CD4-positive, CD25-positive, alpha-beta regulatory T cell (primary cell): ENCODE data around the gene KIF21B. TPM values are rescaled to one million over a fixed set of nuclear protein-coding genes. Genes with fewer than 3 reads are reported as not detected.

Experiments
- ATAC-seq, 2 donors: fragments of 150-1000 bp; cut with Tn5 transposase; one replicate each; pipeline ENCODE4 v1.10.0; 2021; ENCODE audit warnings: low read depth in 2 of 2, moderate number of reproducible peaks in 2 of 2, moderate library complexity in 1 of 2
- DNase-seq, 3 donors: peaks; one replicate each; pipeline versions ENCODE4 v3.0.0 to v3.0.0-alpha.2; 2012 to 2022; ENCODE audit warnings: mixed read lengths in 1 of 3
- H3K27ac ChIP-seq: one replicate; pipeline ENCODE4 v1.7.0; 2013; ENCODE audit warnings: mild to moderate bottlenecking, low read length; ENCODE audit not compliant: insufficient read depth, poor library complexity, severe bottlenecking
- H3K27me3 ChIP-seq: one replicate; pipeline ENCODE4 v1.7.0; 2013; ENCODE audit warnings: low read length; ENCODE audit not compliant: control insufficient read depth, insufficient read depth
- H3K36me3 ChIP-seq: one replicate; pipeline ENCODE4 v1.7.0; 2013; ENCODE audit warnings: mild to moderate bottlenecking, low read length, moderate library complexity; ENCODE audit not compliant: control insufficient read depth, insufficient read depth
- H3K4me1 ChIP-seq: 2 replicates; pipeline ENCODE4 v1.7.0; 2013; ENCODE audit warnings: mild to moderate bottlenecking, low read length; ENCODE audit not compliant: insufficient read depth, control insufficient read depth, poor library complexity, severe bottlenecking
- H3K4me3 ChIP-seq: one replicate; pipeline ENCODE4 v1.7.0; 2013; ENCODE audit warnings: low read depth, mild to moderate bottlenecking, low read length, moderate library complexity
- H3K9me3 ChIP-seq, 2 experiments: 1 replicate in 1 of 2; 2 replicates in 1 of 2; pipeline ENCODE4 v1.7.0; 2013; ENCODE audit warnings: low read length in 2 of 2, mild to moderate bottlenecking in 1 of 2, moderate library complexity in 1 of 2; ENCODE audit not compliant: control insufficient read depth in 2 of 2
- H3K27ac Mint-ChIP-seq, 3 donors: one replicate each; pipeline ENCODE4 v1.8.0; 2020 to 2022; ENCODE audit warnings: mild to moderate bottlenecking in 3 of 3, mixed read lengths in 3 of 3, moderate library complexity in 2 of 3
- H3K27me3 Mint-ChIP-seq: one replicate; pipeline ENCODE4 v1.8.0; 2022; ENCODE audit warnings: mild to moderate bottlenecking, mixed read lengths
- H3K36me3 Mint-ChIP-seq: one replicate; pipeline ENCODE4 v1.8.0; 2020; ENCODE audit warnings: mixed read lengths
- H3K4me1 Mint-ChIP-seq, 4 donors: one replicate each; pipeline ENCODE4 v1.8.0; 2020 to 2022; ENCODE audit warnings: mixed read lengths in 4 of 4, mild to moderate bottlenecking in 1 of 4
- H3K4me3 Mint-ChIP-seq, 4 donors: one replicate each; pipeline ENCODE4 v1.8.0; 2020 to 2022; ENCODE audit warnings: mild to moderate bottlenecking in 4 of 4, mixed read lengths in 4 of 4, moderate library complexity in 3 of 4
- H3K9me3 Mint-ChIP-seq, 7 donors: one replicate each; pipeline ENCODE4 v1.8.0; 2020 to 2022; ENCODE audit warnings: mixed read lengths in 7 of 7, mild to moderate bottlenecking in 3 of 7, moderate library complexity in 2 of 7
- polyA plus RNA-seq, 4 donors: library from polyadenylated mRNA; unstranded; fragments of 300-500 nt; fragmentation: Illumina TruSeq; gene quantifications; one replicate each; pipeline ENCODE4 v1.2.3, GENCODE V29; 2021
- total RNA-seq: library from RNA; stranded (reverse); gene quantifications from one replicate; pipeline ENCODE4 v1.2.3, GENCODE V29; 2022

KIF21B gene
- total and polyA plus RNA-seq, 5 donors from 2014 or later, result 2.3 to 96.9 (median 3.3) TPM

- H3K4me1 Mint-ChIP-seq, result no peaks in the 10 kb centered on the region
- Histone ChIP-seq H3K27ac (no peak overlapping the region), H3K4me1 (no peaks in the 10 kb centered on the region), H3K36me3 (no peaks in the 10 kb centered on the region), H3K9me3 (no peaks in the 10 kb centered on the region), H3K27me3 (no peaks in the 10 kb centered on the region), H3K4me3 (no peak overlapping the region)
- H3K36me3 Mint-ChIP-seq, result no peaks in the 10 kb centered on the region
- ATAC-seq (no peak), DNase-seq (no peak)
- H3K27me3 Mint-ChIP-seq, result no peaks in the 10 kb centered on the region
- H3K9me3 Mint-ChIP-seq, result no peaks in the 10 kb centered on the region
- no peak overlapping the region for H3K4me3 Mint-ChIP-seq
- H3K27ac Mint-ChIP-seq, result no peak overlapping the region
These were observed 41.3 kb upstream of the KIF21B start for GRCh38 chr1:201064806-201065205.

GRCh38 chr1:201063145-201063544, 39.6 kb upstream of the KIF21B start:
- H3K36me3 Mint-ChIP-seq, result no peaks in the 10 kb centered on the region
- Histone ChIP-seq H3K36me3 (no peaks in the 10 kb centered on the region), H3K27me3 (no peaks in the 10 kb centered on the region), H3K27ac (no peak overlapping the region), H3K9me3 (no peaks in the 10 kb centered on the region), H3K4me1 (no peaks in the 10 kb centered on the region), H3K4me3 (no peak overlapping the region)
- H3K27ac Mint-ChIP-seq, result no peak overlapping the region
- H3K4me3 Mint-ChIP-seq, result no peak overlapping the region
- ATAC-seq (no peak), DNase-seq (no peak)
- H3K4me1 Mint-ChIP-seq, result peaks cover 0 to 1% (median under 1%) of the 10 kb centered on the region in 4 donors
- no peaks in the 10 kb centered on the region for H3K9me3 Mint-ChIP-seq
- H3K27me3 Mint-ChIP-seq, result no peaks in the 10 kb centered on the region

GRCh38 chr1:201062511-201063091, 39.1 kb upstream of the KIF21B start:
- H3K4me1 ChIP-seq, result peaks cover 4% of the 10 kb centered on the region
- H3K9me3 ChIP-seq, result no peaks in the 10 kb centered on the region
- no peaks in the 10 kb centered on the region for H3K36me3 ChIP-seq
- H3K9me3 Mint-ChIP-seq, result no peaks in the 10 kb centered on the region
- no peak overlapping the region for H3K27ac ChIP-seq
- H3K36me3 Mint-ChIP-seq, result no peaks in the 10 kb centered on the region
- no peaks in the 10 kb centered on the region for H3K27me3 ChIP-seq
- H3K27ac Mint-ChIP-seq, result no peak overlapping the region
- H3K27me3 Mint-ChIP-seq, result no peaks in the 10 kb centered on the region
- no peak overlapping the region for H3K4me3 ChIP-seq
- no peak overlapping the region for H3K4me3 Mint-ChIP-seq
- peaks cover 5 to 6% (median 5%) of the 10 kb centered on the region in 4 donors for H3K4me1 Mint-ChIP-seq
- ATAC-seq, result no peak
- DNase-seq, result no peak

GRCh38 chr1:201061886-201062285, 38.4 kb upstream of the KIF21B start:
- H3K36me3 Mint-ChIP-seq, result no peaks in the 10 kb centered on the region
- Histone ChIP-seq H3K9me3 (no peaks in the 10 kb centered on the region), H3K4me1 (peaks cover 8% of the 10 kb centered on the region), H3K4me3 (no peak overlapping the region), H3K27ac (no peak overlapping the region), H3K36me3 (no peaks in the 10 kb centered on the region), H3K27me3 (no peaks in the 10 kb centered on the region)
- H3K4me3 Mint-ChIP-seq, result no peak overlapping the region
- peaks cover 9 to 12% (median 11%) of the 10 kb centered on the region in 4 donors for H3K4me1 Mint-ChIP-seq
- DNase-seq, result no peak
- no peaks in the 10 kb centered on the region for H3K27me3 Mint-ChIP-seq
- no peak overlapping the region for H3K27ac Mint-ChIP-seq
- no peak for ATAC-seq
- no peaks in the 10 kb centered on the region for H3K9me3 Mint-ChIP-seq

- no peak for ATAC-seq
- Mint-ChIP-seq H3K27me3 (no peaks in the 10 kb centered on the region), H3K27ac (no peak overlapping the region), H3K36me3 (no peaks in the 10 kb centered on the region), H3K4me3 (no peak overlapping the region), H3K9me3 (no peaks in the 10 kb centered on the region), H3K4me1 (peaks cover 9 to 15% (median 13%) of the 10 kb centered on the region in 4 donors)
- no peaks in the 10 kb centered on the region for H3K36me3 ChIP-seq
- H3K4me1 ChIP-seq, result peaks cover 8% of the 10 kb centered on the region
- H3K27ac ChIP-seq, result no peak overlapping the region
- no peaks in the 10 kb centered on the region for H3K27me3 ChIP-seq
- no peaks in the 10 kb centered on the region for H3K9me3 ChIP-seq
- DNase-seq, result no peak
- no peak overlapping the region for H3K4me3 ChIP-seq
These were observed 37.5 kb upstream of the KIF21B start for GRCh38 chr1:201061049-201061448.

- no peak for ATAC-seq
- H3K9me3 ChIP-seq, result no peaks in the 10 kb centered on the region
- no peaks in the 10 kb centered on the region for H3K36me3 Mint-ChIP-seq
- H3K4me1 ChIP-seq, result peaks cover 8% of the 10 kb centered on the region
- DNase-seq, result no peak
- no peak overlapping the region for H3K27ac ChIP-seq
- H3K27me3 ChIP-seq, result no peaks in the 10 kb centered on the region
- no peak overlapping the region for H3K4me3 Mint-ChIP-seq
- no peaks in the 10 kb centered on the region for H3K27me3 Mint-ChIP-seq
- H3K36me3 ChIP-seq, result no peaks in the 10 kb centered on the region
- no peak overlapping the region for H3K27ac Mint-ChIP-seq
- peaks cover 9 to 16% (median 13%) of the 10 kb centered on the region in 4 donors for H3K4me1 Mint-ChIP-seq
- no peak overlapping the region for H3K4me3 ChIP-seq
- no peaks in the 10 kb centered on the region for H3K9me3 Mint-ChIP-seq
These were observed 37.1 kb upstream of the KIF21B start for GRCh38 chr1:201060586-201060985.

GRCh38 chr1:201059871-201060555, 36.5 kb upstream of the KIF21B start:
- H3K9me3 Mint-ChIP-seq, result no peaks in the 10 kb centered on the region
- no peak for ATAC-seq
- Histone ChIP-seq H3K9me3 (no peaks in the 10 kb centered on the region), H3K36me3 (no peaks in the 10 kb centered on the region), H3K27me3 (no peaks in the 10 kb centered on the region), H3K4me1 (peaks cover 8% of the 10 kb centered on the region), H3K4me3 (no peak overlapping the region), H3K27ac (no peak overlapping the region)
- no peaks in the 10 kb centered on the region for H3K27me3 Mint-ChIP-seq
- DNase-seq, result no peak
- no peaks in the 10 kb centered on the region for H3K36me3 Mint-ChIP-seq
- peaks cover 9 to 16% (median 13%) of the 10 kb centered on the region in 4 donors for H3K4me1 Mint-ChIP-seq
- H3K27ac Mint-ChIP-seq, result no peak overlapping the region
- H3K4me3 Mint-ChIP-seq, result no peak overlapping the region

- Histone ChIP-seq H3K9me3 (no peaks in the 10 kb centered on the region), H3K4me3 (no peak overlapping the region), H3K36me3 (no peaks in the 10 kb centered on the region), H3K27me3 (no peaks in the 10 kb centered on the region), H3K27ac (no peak overlapping the region), H3K4me1 (peaks cover 8% of the 10 kb centered on the region)
- peaks cover 9 to 16% (median 13%) of the 10 kb centered on the region in 4 donors for H3K4me1 Mint-ChIP-seq
- H3K27me3 Mint-ChIP-seq, result no peaks in the 10 kb centered on the region
- ATAC-seq (no peak), DNase-seq (no peak)
- no peak overlapping the region for H3K27ac Mint-ChIP-seq
- no peaks in the 10 kb centered on the region for H3K9me3 Mint-ChIP-seq
- no peak overlapping the region for H3K4me3 Mint-ChIP-seq
- no peaks in the 10 kb centered on the region for H3K36me3 Mint-ChIP-seq
These were observed 35.9 kb upstream of the KIF21B start for GRCh38 chr1:201059401-201059800.
